H9 (cell line): ENCODE data around the gene SP5. TPM values are rescaled to one million over a fixed set of nuclear protein-coding genes. Genes with fewer than 3 reads are reported as not detected.

Source experiments
- DNase-seq: peaks from one replicate; pipeline ENCODE4 v3.0.0-alpha.2; 2017
- H2AFZ ChIP-seq: one replicate; pipeline ENCODE4 v1.6.1; 2013; ENCODE audit warnings: mild to moderate bottlenecking, low read length, control low read depth, moderate library complexity
- H2AK5ac ChIP-seq: 2 replicates; pipeline ENCODE4 v1.6.1; 2013; ENCODE audit warnings: low read length, control low read depth, mixed read lengths; ENCODE audit not compliant: insufficient read length
- H2BK120ac ChIP-seq: one replicate; pipeline ENCODE4 v1.6.1; 2013; ENCODE audit warnings: low read depth, mild to moderate bottlenecking, low read length, control low read depth, inconsistent platforms; ENCODE audit not compliant: poor library complexity, severe bottlenecking
- H2BK12ac ChIP-seq: 2 replicates; pipeline ENCODE4 v1.6.1; 2013; ENCODE audit warnings: low read length, control low read depth, mixed read lengths, low read depth; ENCODE audit not compliant: insufficient read length
- H2BK15ac ChIP-seq: 2 replicates; pipeline ENCODE4 v1.6.1; 2013; ENCODE audit warnings: low read depth, low read length, control low read depth
- H2BK20ac ChIP-seq: one replicate; pipeline ENCODE4 v1.6.1; 2013; ENCODE audit warnings: low read depth, mild to moderate bottlenecking, low read length, control low read depth, inconsistent platforms; ENCODE audit not compliant: poor library complexity, severe bottlenecking
- H2BK5ac ChIP-seq: 2 replicates; pipeline ENCODE4 v1.6.1; 2013; ENCODE audit warnings: low read length, control low read depth, mixed read lengths; ENCODE audit not compliant: insufficient read length
- H3K14ac ChIP-seq: 2 replicates; pipeline ENCODE4 v1.6.1; 2013; ENCODE audit warnings: low read length, control low read depth; ENCODE audit not compliant: insufficient read depth
- H3K18ac ChIP-seq: 2 replicates; pipeline ENCODE4 v1.6.1; 2013; ENCODE audit warnings: low read depth, mild to moderate bottlenecking, mixed read lengths, low read length, control low read depth; ENCODE audit not compliant: insufficient read length
- H3K23ac ChIP-seq: 2 replicates; pipeline ENCODE4 v1.6.1; 2013; ENCODE audit warnings: low read length, control low read depth, mixed read lengths, low read depth; ENCODE audit not compliant: insufficient read length
- H3K23me2 ChIP-seq: 2 replicates; pipeline ENCODE4 v1.6.1; 2013; ENCODE audit warnings: low read depth, mild to moderate bottlenecking, mixed read lengths, low read length, control low read depth; ENCODE audit not compliant: insufficient read length, poor library complexity, severe bottlenecking
- H3K27ac ChIP-seq: 2 replicates; pipeline ENCODE4 v1.5.1; 2013; ENCODE audit warnings: low read length, control low read depth, mixed read lengths, low read depth; ENCODE audit not compliant: insufficient read length
- H3K27me3 ChIP-seq: 2 replicates; pipeline ENCODE4 v1.6.1; 2013; ENCODE audit warnings: low read length, control low read depth, inconsistent platforms; ENCODE audit not compliant: insufficient read depth
- H3K4ac ChIP-seq: 2 replicates; pipeline ENCODE4 v1.6.1; 2013; ENCODE audit warnings: low read depth, mild to moderate bottlenecking, control low read depth, inconsistent platforms, low read length, moderate library complexity
- H3K4me1 ChIP-seq: 2 replicates; pipeline ENCODE4 v1.6.1; 2013; ENCODE audit warnings: low read length, control low read depth, inconsistent platforms; ENCODE audit not compliant: insufficient read depth
- H3K4me2 ChIP-seq: 2 replicates; pipeline ENCODE4 v1.6.1; 2013; ENCODE audit warnings: low read length, control low read depth, mixed read lengths; ENCODE audit not compliant: insufficient read length, insufficient read depth
- H3K56ac ChIP-seq: 2 replicates; pipeline ENCODE4 v1.6.1; 2013; ENCODE audit warnings: low read depth, mild to moderate bottlenecking, mixed read lengths, low read length, control low read depth; ENCODE audit not compliant: insufficient read length
- H3K79me1 ChIP-seq: 2 replicates; pipeline ENCODE4 v1.6.1; 2013; ENCODE audit warnings: low read depth, mild to moderate bottlenecking, moderate library complexity, low read length, control low read depth, inconsistent platforms; ENCODE audit not compliant: insufficient read depth, poor library complexity, severe bottlenecking
- H3K79me2 ChIP-seq: 2 replicates; pipeline ENCODE4 v1.6.1; 2013; ENCODE audit warnings: low read length, control low read depth, inconsistent platforms; ENCODE audit not compliant: insufficient read depth
- H3K9ac ChIP-seq: 2 replicates; pipeline ENCODE4 v1.6.1; 2013; ENCODE audit warnings: low read length, control low read depth, mixed read lengths; ENCODE audit not compliant: insufficient read length; ENCODE audit errors: extremely low read depth
- H3K9me3 ChIP-seq: one replicate; pipeline ENCODE4 v1.6.1; 2013; ENCODE audit warnings: low read depth, low read length, inconsistent platforms; ENCODE audit not compliant: control insufficient read depth
- H3T11ph ChIP-seq: one replicate; pipeline ENCODE4 v1.6.1; 2013; ENCODE audit warnings: mild to moderate bottlenecking, low read length, control low read depth, inconsistent platforms
- H4K20me1 ChIP-seq: one replicate; pipeline ENCODE4 v1.6.1; 2013; ENCODE audit not compliant: control insufficient read depth, insufficient read length, insufficient read depth
- H4K5ac ChIP-seq: 2 replicates; pipeline ENCODE4 v1.6.1; 2013; ENCODE audit warnings: low read depth, mild to moderate bottlenecking, mixed read lengths, low read length, control low read depth; ENCODE audit not compliant: insufficient read length
- H4K8ac ChIP-seq: replicated peaks from 2 replicates; pipeline ENCODE4 v1.6.1; 2013; ENCODE audit warnings: low read length, control low read depth, mixed read lengths, low read depth; ENCODE audit not compliant: insufficient read length
- H4K91ac ChIP-seq: 2 replicates; pipeline ENCODE4 v1.6.1; 2013; ENCODE audit warnings: low read depth, mild to moderate bottlenecking, moderate library complexity, mixed read lengths, low read length, control low read depth; ENCODE audit not compliant: insufficient read length
- H3K27ac Mint-ChIP-seq, 3 experiments: 2 replicates in 2 of 3; 3 replicates in 1 of 3; pipeline ENCODE4 v1.8.0; 2020 to 2021; ENCODE audit warnings: mixed read lengths in 3 of 3, mild to moderate bottlenecking in 1 of 3, moderate library complexity in 1 of 3
- H3K27me3 Mint-ChIP-seq: 2 replicates; pipeline ENCODE4 v1.8.0; 2021; ENCODE audit warnings: low read depth, mild to moderate bottlenecking, moderate library complexity, mixed read lengths
- H3K36me3 Mint-ChIP-seq, 3 experiments: 2 replicates in 2 of 3; 3 replicates in 1 of 3; pipeline ENCODE4 v1.8.0; 2020 to 2021; ENCODE audit warnings: low read depth in 3 of 3, mixed read lengths in 3 of 3; ENCODE audit not compliant: insufficient read depth in 1 of 3
- H3K4me1 Mint-ChIP-seq, 2 experiments: 2 replicates each; pipeline ENCODE4 v1.8.0; 2020; ENCODE audit warnings: mixed read lengths in 2 of 2
- H3K4me3 Mint-ChIP-seq, 2 experiments: 2 replicates in 1 of 2; 3 replicates in 1 of 2; pipeline ENCODE4 v1.8.0; 2020 to 2021; ENCODE audit warnings: mild to moderate bottlenecking in 2 of 2, mixed read lengths in 2 of 2, moderate library complexity in 1 of 2
- H3K9me3 Mint-ChIP-seq, 2 experiments: 2 replicates in 1 of 2; 3 replicates in 1 of 2; pipeline ENCODE4 v1.8.0; 2020; ENCODE audit warnings: mild to moderate bottlenecking in 2 of 2, mixed read lengths in 2 of 2, moderate library complexity in 1 of 2
- WGBS: extraction: QIAGEN DNeasy Blood & Tissue Kit; methylation state at CpG from one replicate; pipeline ENCODE4 v1.1.7; 2013; ENCODE audit warnings: missing lambda C conversion rate, low lambda C conversion rate, mixed read lengths; ENCODE audit not compliant: insufficient read length; ENCODE audit errors: extremely low coverage; 5-methylcytosine and 5-hydroxymethylcytosine counted together
- total RNA-seq: library from RNA; stranded (reverse); gene quantifications from 2 replicates; pipeline ENCODE4 v1.2.1, GENCODE V29; 2021
- TF ChIP-seq, protein P1 (sequence below): fragments of 200-600 bp; sonication (generic); conservative IDR thresholded peaks from 3 replicates; pipeline ENCODE4 v1.8.0; 2021; ENCODE audit warnings: antibody characterized with exemption, mild to moderate bottlenecking

SP5 gene
- total RNA-seq, 1 experiment from 2014 or later = 1.7 TPM

DNA sequence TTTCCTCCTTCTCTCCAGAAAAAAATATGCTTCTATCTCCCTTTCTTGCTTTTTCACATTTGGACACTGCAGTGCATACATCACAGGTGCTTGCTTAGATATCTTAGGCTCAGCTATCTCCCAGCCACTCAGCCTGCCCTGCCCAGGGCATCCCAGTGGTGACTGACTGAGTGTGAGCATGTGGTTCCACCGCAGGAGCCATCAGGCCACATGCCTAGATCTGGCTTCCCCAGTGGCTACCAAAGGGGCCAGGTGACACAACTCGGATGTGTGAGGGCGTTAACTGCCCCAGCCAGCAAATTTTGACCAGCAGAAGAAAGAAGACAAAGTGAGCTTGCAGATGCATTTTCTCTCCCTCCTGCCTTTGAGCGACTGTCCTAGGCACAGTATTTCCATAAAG is 25.5 kb downstream of the SP5 start:
- no peak overlapping the region for H4K8ac ChIP-seq
- no peak overlapping the region for H3K23ac ChIP-seq
- H2BK12ac ChIP-seq = no peak overlapping the region
- no CpG with 5 or more reads among the region's 4 CpGs for WGBS
- no peak overlapping the region for H3T11ph ChIP-seq
- no peak overlapping the region for H3K18ac ChIP-seq
- no peak overlapping the region for H3K14ac ChIP-seq
- H2BK5ac ChIP-seq = no peak overlapping the region
- TF ChIP-seq, protein P1, sequence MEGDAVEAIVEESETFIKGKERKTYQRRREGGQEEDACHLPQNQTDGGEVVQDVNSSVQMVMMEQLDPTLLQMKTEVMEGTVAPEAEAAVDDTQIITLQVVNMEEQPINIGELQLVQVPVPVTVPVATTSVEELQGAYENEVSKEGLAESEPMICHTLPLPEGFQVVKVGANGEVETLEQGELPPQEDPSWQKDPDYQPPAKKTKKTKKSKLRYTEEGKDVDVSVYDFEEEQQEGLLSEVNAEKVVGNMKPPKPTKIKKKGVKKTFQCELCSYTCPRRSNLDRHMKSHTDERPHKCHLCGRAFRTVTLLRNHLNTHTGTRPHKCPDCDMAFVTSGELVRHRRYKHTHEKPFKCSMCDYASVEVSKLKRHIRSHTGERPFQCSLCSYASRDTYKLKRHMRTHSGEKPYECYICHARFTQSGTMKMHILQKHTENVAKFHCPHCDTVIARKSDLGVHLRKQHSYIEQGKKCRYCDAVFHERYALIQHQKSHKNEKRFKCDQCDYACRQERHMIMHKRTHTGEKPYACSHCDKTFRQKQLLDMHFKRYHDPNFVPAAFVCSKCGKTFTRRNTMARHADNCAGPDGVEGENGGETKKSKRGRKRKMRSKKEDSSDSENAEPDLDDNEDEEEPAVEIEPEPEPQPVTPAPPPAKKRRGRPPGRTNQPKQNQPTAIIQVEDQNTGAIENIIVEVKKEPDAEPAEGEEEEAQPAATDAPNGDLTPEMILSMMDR = no peak
- H3K4me1 Mint-ChIP-seq = peaks cover 6 to 7% of the 10 kb centered on the region in 2 experiments
- no peak overlapping the region for H2BK20ac ChIP-seq
- H3K4me2 ChIP-seq = no peak overlapping the region
- H3K56ac ChIP-seq = no peak overlapping the region
- H4K5ac ChIP-seq = no peak overlapping the region
- H4K20me1 ChIP-seq = no peaks in the 10 kb centered on the region
- H3K27ac ChIP-seq = no peak overlapping the region
- no peaks in the 10 kb centered on the region for H3K79me1 ChIP-seq
- no peak overlapping the region for H2BK15ac ChIP-seq
- no peak overlapping the region for H2AFZ ChIP-seq
- H3K27me3 Mint-ChIP-seq = peaks cover 2% of the 10 kb centered on the region; the same call in 1 of the 2 replicates
- no peaks in the 10 kb centered on the region; a peak in 1 of 7 replicates for H3K36me3 Mint-ChIP-seq
- H2AK5ac ChIP-seq = no peak overlapping the region
- H3K4me1 ChIP-seq = no peaks in the 10 kb centered on the region
- no peaks in the 10 kb centered on the region for H3K27me3 ChIP-seq
- no peaks in the 10 kb centered on the region for H3K79me2 ChIP-seq
- H3K27ac Mint-ChIP-seq = no peak overlapping the region
- no peaks in the 10 kb centered on the region; a peak in 2 of 5 replicates for H3K9me3 Mint-ChIP-seq
- H3K23me2 ChIP-seq = no peaks in the 10 kb centered on the region
- no peak overlapping the region for H4K91ac ChIP-seq
- no peaks in the 10 kb centered on the region for H3K9me3 ChIP-seq
- H2BK120ac ChIP-seq = no peak overlapping the region
- no peak overlapping the region for H3K9ac ChIP-seq
- H3K4ac ChIP-seq = no peak overlapping the region
- no peak for DNase-seq
- no peak overlapping the region for H3K4me3 Mint-ChIP-seq
